Measurements from ENCODE around the gene GAS2L1. TPM values are rescaled to one million over a fixed set of nuclear protein-coding genes. Genes with fewer than 3 reads are reported as not detected.

Gene GAS2L1
- total and polyA plus RNA-seq, 2 donors = 4.8 to 33.7 TPM

DNA sequence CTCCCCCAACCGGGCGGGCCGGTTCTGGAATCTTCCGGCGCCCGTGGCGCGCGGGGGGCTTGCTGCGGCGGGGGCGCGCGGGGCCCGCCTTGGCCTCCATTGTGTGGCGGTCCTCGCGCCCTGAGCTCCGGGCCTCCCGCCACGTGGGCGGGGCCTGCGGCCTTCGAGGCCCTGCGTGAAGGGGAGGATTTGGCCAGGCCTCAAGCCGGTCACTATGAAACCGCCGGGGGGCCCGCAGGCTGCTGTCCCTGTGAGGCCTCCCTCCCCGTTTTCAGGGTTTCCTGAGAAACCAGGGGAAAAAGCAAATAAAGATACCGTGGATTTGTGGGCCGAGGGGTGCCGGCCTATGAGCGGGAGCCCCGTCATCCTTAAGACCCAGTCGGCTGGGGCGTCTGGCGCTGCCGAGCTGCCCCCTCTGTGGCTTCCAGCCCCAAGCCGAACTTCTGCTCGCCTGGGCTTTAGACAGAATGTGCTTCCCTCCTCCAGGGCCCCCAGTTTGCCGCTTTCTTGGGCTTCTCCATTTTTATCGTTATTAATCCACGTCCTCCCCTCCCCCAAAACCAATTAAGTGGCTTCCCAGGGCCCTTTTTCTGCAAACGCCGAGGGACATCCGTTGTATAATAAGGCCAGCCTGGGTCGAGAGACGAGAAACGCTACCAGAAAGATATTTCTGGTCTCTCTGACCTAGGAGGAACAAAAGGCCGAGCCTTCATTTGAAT is 37.8 kb upstream of the GAS2L1 start:
- H3K4me1 ChIP-seq (ENCODE audit: insufficient read depth) = no peaks in the 10 kb centered on the region
- WGBS = under 1% methylated on average over 51 of the region's 51 CpGs
- H3K4me3 ChIP-seq (ENCODE audit: low read depth, low read length) = peak overlapping the region; percentile 82
- H3K27ac ChIP-seq (ENCODE audit: low read depth) = peak overlapping the region; percentile 95
- no peak for DNase-seq (ENCODE audit: extremely low spot score)
- H3K36me3 ChIP-seq (ENCODE audit: insufficient read depth) = no peaks in the 10 kb centered on the region

DNA sequence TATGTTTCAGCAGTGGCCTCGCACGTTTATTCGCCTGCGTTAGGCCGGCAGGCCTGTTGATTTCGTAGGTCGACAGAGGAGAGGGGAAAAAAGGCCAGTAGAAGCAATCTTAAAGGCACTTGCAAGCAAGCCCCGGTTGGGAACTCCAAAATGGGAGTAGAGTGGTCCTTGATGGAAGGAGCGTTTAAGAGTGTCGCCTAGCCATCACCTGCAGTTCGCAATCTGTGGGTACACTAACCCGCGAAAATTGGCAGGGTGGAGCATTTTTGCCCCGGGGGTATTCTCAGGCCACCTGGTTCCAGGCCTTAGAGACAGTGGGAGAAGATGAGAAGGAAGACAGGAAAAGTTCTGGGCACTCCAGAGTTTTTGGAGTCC is 37.2 kb upstream of the GAS2L1 start:
- 1% methylated on average over 14 of the region's 14 CpGs for WGBS
- H3K36me3 ChIP-seq (ENCODE audit: insufficient read depth) = peaks cover 2% of the 10 kb centered on the region
- peak overlapping the region; percentile 82 for H3K4me3 ChIP-seq (ENCODE audit: low read depth, low read length)
- no peak for DNase-seq (ENCODE audit: extremely low spot score)
- peak overlapping the region; percentile 95 for H3K27ac ChIP-seq (ENCODE audit: low read depth)
- no peaks in the 10 kb centered on the region for H3K4me1 ChIP-seq (ENCODE audit: insufficient read depth)

DNA sequence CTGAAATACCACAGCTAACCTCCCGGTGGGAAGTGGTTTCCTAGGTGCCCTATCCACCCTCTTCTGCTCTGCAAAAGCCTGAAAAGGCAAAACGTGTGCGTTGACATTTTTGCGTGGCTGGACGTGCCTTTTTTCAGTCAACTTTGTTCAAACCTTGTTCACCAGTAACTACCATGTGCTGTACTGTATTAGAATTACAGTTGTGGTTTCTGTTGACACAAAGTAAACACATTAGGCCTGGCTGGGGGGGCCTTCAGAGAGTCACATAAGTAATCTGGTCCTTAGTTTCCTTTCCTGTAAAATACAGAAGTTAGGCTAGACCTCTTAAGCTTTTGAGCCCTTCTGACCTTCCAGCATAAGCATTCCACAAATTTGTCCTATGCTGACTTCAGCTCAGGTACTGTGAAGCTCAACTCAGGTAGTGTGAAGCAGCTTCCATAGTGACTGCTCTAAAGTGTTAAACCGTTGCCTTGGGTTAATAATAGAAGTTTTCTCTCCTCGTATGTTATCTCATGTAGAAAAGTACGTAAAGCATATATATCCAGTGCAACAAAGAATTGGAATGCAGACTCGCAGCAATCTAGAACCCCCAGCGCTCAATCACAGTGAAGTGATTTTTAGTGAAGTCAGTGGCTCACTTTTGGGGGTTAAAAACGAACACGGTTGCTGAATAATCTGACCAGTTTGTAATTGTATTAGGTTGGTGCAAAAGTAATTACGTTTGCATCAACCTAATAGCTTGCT is 36.5 kb upstream of the GAS2L1 start:
- no peaks in the 10 kb centered on the region for H3K4me1 ChIP-seq (ENCODE audit: insufficient read depth)
- peak overlapping the region; percentile 82 for H3K4me3 ChIP-seq (ENCODE audit: low read depth, low read length)
- WGBS = 10% methylated on average over 13 of the region's 13 CpGs
- no peak overlapping the region for H3K27ac ChIP-seq (ENCODE audit: low read depth)
- DNase-seq (ENCODE audit: extremely low spot score) = no peak
- H3K36me3 ChIP-seq (ENCODE audit: insufficient read depth) = peaks cover 2% of the 10 kb centered on the region

DNA sequence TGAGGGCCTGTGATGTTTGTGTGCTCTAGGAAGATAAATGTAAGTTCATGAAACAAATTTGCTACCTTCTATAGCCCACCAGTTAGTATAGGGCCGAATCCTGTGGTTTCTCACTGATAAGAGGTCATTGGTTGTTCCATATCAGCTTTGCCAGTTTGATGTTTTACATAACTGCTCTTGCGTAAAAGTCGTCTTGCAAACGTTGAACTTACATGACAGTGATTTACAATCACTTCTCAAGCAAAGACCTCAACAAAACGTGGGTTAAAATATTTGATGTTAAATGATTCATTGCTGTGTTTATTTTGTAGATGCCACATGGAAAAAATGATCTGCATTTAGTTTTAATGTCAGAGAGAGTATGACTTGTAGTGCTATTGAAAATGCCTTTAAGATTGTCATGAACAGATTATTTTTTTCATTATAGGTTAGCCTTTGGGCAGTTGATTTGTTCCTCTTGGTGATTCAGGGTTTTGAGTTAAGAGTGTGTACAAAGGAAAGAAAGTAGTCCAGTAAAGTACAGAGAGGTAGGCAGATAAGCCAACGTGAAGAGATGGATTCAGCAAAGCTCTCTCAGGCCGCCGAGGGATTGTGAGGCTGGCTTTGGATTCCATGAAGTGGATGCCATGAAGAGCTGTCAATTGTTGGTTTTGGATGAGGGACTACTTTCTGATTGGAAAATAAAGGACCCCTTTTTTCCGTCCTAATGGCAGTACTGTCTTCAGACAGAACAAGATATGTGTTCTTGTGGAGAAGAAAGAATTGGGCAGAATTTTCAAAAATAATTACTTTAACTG is 35.8 kb upstream of the GAS2L1 start:
- no peak overlapping the region for H3K27ac ChIP-seq (ENCODE audit: low read depth)
- H3K36me3 ChIP-seq (ENCODE audit: insufficient read depth) = peaks cover 2% of the 10 kb centered on the region
- peak overlapping the region; percentile 82 for H3K4me3 ChIP-seq (ENCODE audit: low read depth, low read length)
- WGBS = 11% methylated on average over 9 of the region's 9 CpGs
- DNase-seq (ENCODE audit: extremely low spot score) = no peak
- H3K4me1 ChIP-seq (ENCODE audit: insufficient read depth) = no peaks in the 10 kb centered on the region

DNA sequence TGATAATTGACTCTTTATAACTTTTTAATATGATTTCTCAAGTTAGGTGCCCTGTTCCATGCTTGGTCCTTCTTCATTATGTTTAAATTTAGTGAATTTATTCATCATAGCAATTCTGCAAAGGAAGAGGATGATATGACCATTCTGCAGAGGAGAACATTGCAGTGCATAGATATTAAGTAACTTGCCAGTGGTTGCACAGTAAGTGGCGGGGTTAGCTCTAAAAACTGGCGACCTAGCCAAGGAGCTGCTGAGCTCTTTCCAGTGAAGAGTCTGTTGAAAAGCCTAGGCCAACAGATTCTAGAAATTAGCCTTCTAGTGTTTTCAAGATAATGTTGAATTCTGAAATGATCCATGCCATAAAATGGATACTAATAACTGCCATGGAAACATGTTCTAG is 33.8 kb upstream of the GAS2L1 start:
- Histone ChIP-seq H3K27ac (ENCODE audit: low read depth) (no peak overlapping the region), H3K4me1 (ENCODE audit: insufficient read depth) (no peaks in the 10 kb centered on the region), H3K4me3 (ENCODE audit: low read depth, low read length) (no peak overlapping the region), H3K36me3 (ENCODE audit: insufficient read depth) (peaks cover 2% of the 10 kb centered on the region)
- WGBS = 63% methylated on average over 2 of the region's 2 CpGs
- DNase-seq (ENCODE audit: extremely low spot score) = no peak

DNA sequence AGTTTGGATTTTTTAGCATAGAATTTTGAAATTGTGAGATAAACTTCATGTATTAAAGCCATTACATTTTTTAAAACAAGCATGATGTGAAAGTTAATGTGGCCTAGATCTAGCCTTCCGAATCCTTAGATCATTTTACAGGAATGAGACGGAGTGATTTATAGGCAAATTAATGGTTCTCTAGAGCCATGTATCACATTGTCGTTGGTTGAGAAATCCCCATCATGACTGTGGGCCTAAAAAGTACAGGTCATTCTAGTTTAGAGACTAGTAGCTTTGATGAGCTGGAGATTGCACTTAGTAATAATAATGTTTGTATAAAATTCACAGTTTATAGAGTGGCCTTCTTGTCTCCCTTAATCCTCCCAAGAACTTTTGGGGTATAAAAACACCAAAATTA is 31.3 kb upstream of the GAS2L1 start:
- Histone ChIP-seq H3K4me1 (ENCODE audit: insufficient read depth) (no peaks in the 10 kb centered on the region), H3K27ac (ENCODE audit: low read depth) (no peak overlapping the region), H3K36me3 (ENCODE audit: insufficient read depth) (peaks cover 5% of the 10 kb centered on the region), H3K4me3 (ENCODE audit: low read depth, low read length) (no peak overlapping the region)
- no peak for DNase-seq (ENCODE audit: extremely low spot score)
- WGBS = 51% methylated on average over 3 of the region's 3 CpGs

- 62% methylated on average over 3 of the region's 3 CpGs for WGBS
- Histone ChIP-seq H3K36me3 (ENCODE audit: insufficient read depth) (peaks cover 7% of the 10 kb centered on the region), H3K4me3 (ENCODE audit: low read depth, low read length) (no peak overlapping the region), H3K4me1 (ENCODE audit: insufficient read depth) (no peaks in the 10 kb centered on the region), H3K27ac (ENCODE audit: low read depth) (no peak overlapping the region)
- no peak for DNase-seq (ENCODE audit: extremely low spot score)
Measured at GRCh38 chr22:29275819-29276565, 30.5 kb upstream of the GAS2L1 start.

- WGBS = 93% methylated on average over 1 of the region's 1 CpG
- no peak overlapping the region for H3K4me3 ChIP-seq (ENCODE audit: low read depth, low read length)
- no peaks in the 10 kb centered on the region for H3K4me1 ChIP-seq (ENCODE audit: insufficient read depth)
- no peak overlapping the region for H3K27ac ChIP-seq (ENCODE audit: low read depth)
- no peak for DNase-seq (ENCODE audit: extremely low spot score)
- peaks cover 7% of the 10 kb centered on the region for H3K36me3 ChIP-seq (ENCODE audit: insufficient read depth)
Measured at GRCh38 chr22:29277927-29278326, 28.5 kb upstream of the GAS2L1 start.

- no peak for DNase-seq (ENCODE audit: extremely low spot score)
- peaks cover 15% of the 10 kb centered on the region for H3K36me3 ChIP-seq (ENCODE audit: insufficient read depth)
- no peaks in the 10 kb centered on the region for H3K4me1 ChIP-seq (ENCODE audit: insufficient read depth)
- no peak overlapping the region for H3K27ac ChIP-seq (ENCODE audit: low read depth)
- WGBS = 94% methylated on average over 3 of the region's 3 CpGs
- no peak overlapping the region for H3K4me3 ChIP-seq (ENCODE audit: low read depth, low read length)
Measured at GRCh38 chr22:29284196-29284595, 22.3 kb upstream of the GAS2L1 start.

DNA sequence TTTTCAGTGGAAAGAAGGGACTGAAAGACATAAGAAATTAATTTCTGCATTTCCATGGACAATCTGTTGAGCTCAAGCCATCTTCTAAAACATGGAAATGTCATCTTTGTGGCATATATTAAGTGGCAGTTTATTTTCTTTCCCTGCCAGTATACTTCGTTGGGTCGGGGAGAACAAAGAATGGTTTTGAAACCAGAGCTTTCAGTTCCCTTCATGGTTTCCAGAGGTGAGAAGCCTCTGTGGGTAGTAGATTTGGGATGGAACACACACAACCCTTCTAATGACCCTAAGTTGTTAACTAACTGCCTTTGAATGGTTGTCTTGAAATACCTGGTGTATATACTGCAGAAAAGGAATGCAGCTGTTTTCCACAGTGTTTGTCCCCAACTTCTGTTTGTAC is 17.6 kb upstream of the GAS2L1 start:
- H3K4me1 ChIP-seq (ENCODE audit: insufficient read depth) = no peaks in the 10 kb centered on the region
- H3K27ac ChIP-seq (ENCODE audit: low read depth) = no peak overlapping the region
- DNase-seq (ENCODE audit: extremely low spot score) = no peak
- peaks cover 23% of the 10 kb centered on the region for H3K36me3 ChIP-seq (ENCODE audit: insufficient read depth)
- WGBS = 46% methylated on average over 2 of the region's 2 CpGs
- H3K4me3 ChIP-seq (ENCODE audit: low read depth, low read length) = no peak overlapping the region

DNA sequence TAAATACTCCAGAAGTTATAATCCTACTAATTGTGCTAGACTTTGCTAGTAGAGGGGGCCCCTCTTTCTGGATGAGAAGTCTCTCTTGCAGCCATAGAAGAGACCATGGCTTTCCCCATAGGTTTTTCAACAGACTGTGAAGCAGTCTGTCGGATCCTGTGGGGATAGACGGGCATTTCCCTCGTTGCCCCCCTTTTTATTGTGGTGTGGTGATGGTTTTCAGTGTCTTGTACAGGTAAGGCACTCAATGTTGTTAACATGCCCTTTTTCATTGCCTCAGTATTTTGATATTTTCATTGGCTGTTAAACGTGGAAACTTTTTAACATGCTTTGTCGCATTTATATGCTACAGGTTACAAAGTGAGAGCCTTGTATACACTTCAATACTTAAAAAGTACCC is 16.4 kb upstream of the GAS2L1 start:
- 69% methylated on average over 5 of the region's 5 CpGs for WGBS
- no peak for DNase-seq (ENCODE audit: extremely low spot score)
- H3K27ac ChIP-seq (ENCODE audit: low read depth) = no peak overlapping the region
- H3K4me3 ChIP-seq (ENCODE audit: low read depth, low read length) = no peak overlapping the region
- no peaks in the 10 kb centered on the region for H3K4me1 ChIP-seq (ENCODE audit: insufficient read depth)
- H3K36me3 ChIP-seq (ENCODE audit: insufficient read depth) = peaks cover 24% of the 10 kb centered on the region

GRCh38 chr22:29291215-29291614 is 15.2 kb upstream of the GAS2L1 start:
- no peak for DNase-seq (ENCODE audit: extremely low spot score)
- WGBS = 63% methylated on average over 7 of the region's 7 CpGs
- H3K27ac ChIP-seq (ENCODE audit: low read depth) = no peak overlapping the region
- no peak overlapping the region for H3K4me3 ChIP-seq (ENCODE audit: low read depth, low read length)
- no peaks in the 10 kb centered on the region for H3K4me1 ChIP-seq (ENCODE audit: insufficient read depth)
- peaks cover 21% of the 10 kb centered on the region for H3K36me3 ChIP-seq (ENCODE audit: insufficient read depth)

- no peak for DNase-seq (ENCODE audit: extremely low spot score)
- H3K4me3 ChIP-seq (ENCODE audit: low read depth, low read length) = no peak overlapping the region
- no peaks in the 10 kb centered on the region for H3K4me1 ChIP-seq (ENCODE audit: insufficient read depth)
- peaks cover 20% of the 10 kb centered on the region for H3K36me3 ChIP-seq (ENCODE audit: insufficient read depth)
- H3K27ac ChIP-seq (ENCODE audit: low read depth) = no peak overlapping the region
Measured at GRCh38 chr22:29292379-29292778, 14.1 kb upstream of the GAS2L1 start.
